Mammary epithelial cell (primary cell): ENCODE data around the gene STAMBP.

ENCODE experiments used
- CTCF ChIP-seq, 2 donors: IDR thresholded peaks in 1 of 2; conservative IDR thresholded peaks in 1 of 2; 2 replicates each; pipeline ENCODE4 v1.5.1; 2011 to 2012; ENCODE audit warnings: inconsistent platforms in 2 of 2, low read length in 2 of 2, mild to moderate bottlenecking in 2 of 2, control low read depth in 1 of 2, low read depth in 1 of 2; ENCODE audit not compliant: insufficient read depth in 1 of 2; ENCODE audit errors: extremely low read depth in 1 of 2
- EZH2 ChIP-seq: IDR thresholded peaks from 2 replicates; pipeline ENCODE4 v1.6.1; 2012; ENCODE audit warnings: low read length, inconsistent platforms, borderline replicate concordance

DNA sequence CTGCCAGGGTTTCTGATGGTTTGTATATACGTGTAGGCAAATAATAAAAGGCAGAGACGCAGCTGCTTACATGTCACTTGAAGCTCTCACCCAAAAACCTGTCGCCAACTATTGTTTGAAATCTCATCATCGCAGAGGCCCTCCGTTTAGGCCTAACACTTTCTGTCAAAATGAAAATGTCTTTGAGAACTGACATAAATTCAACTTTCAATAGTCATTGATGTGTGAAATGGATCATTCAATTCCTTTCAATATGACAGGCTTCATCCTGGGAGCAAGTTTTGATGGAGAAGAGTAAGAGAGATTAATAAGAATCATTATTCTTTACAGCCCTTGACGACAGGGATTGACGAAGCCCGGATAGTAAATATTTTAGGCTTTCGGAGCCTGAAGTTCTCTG lies 66.7 kb downstream of the STAMBP start:
- TF ChIP-seq CTCF (conservative IDR thresholded peaks at IDR 0.05 in 1 of 2, IDR thresholded peaks at IDR 0.05 in 1 of 2; ENCODE audit: extremely low read depth in 1 of 2, insufficient read depth in 1 of 2, low read depth in 1 of 2, low read length in 2 of 2) (no peak), EZH2 (no peak)
